H9 (cell line): Measurements from ENCODE around the gene TBR1. TPM values are rescaled to one million over a fixed set of nuclear protein-coding genes. Genes with fewer than 3 reads are reported as not detected.

Experiments
- DNase-seq: peaks from one replicate; pipeline ENCODE4 v3.0.0-alpha.2; 2017
- H2AFZ ChIP-seq: one replicate; pipeline ENCODE4 v1.6.1; 2013; ENCODE audit warnings: mild to moderate bottlenecking, low read length, control low read depth, moderate library complexity
- H2AK5ac ChIP-seq: 2 replicates; pipeline ENCODE4 v1.6.1; 2013; ENCODE audit warnings: low read length, control low read depth, mixed read lengths; ENCODE audit not compliant: insufficient read length
- H2BK120ac ChIP-seq: one replicate; pipeline ENCODE4 v1.6.1; 2013; ENCODE audit warnings: low read depth, mild to moderate bottlenecking, low read length, control low read depth, inconsistent platforms; ENCODE audit not compliant: poor library complexity, severe bottlenecking
- H2BK12ac ChIP-seq: 2 replicates; pipeline ENCODE4 v1.6.1; 2013; ENCODE audit warnings: low read length, control low read depth, mixed read lengths, low read depth; ENCODE audit not compliant: insufficient read length
- H2BK15ac ChIP-seq: 2 replicates; pipeline ENCODE4 v1.6.1; 2013; ENCODE audit warnings: low read depth, low read length, control low read depth
- H2BK20ac ChIP-seq: one replicate; pipeline ENCODE4 v1.6.1; 2013; ENCODE audit warnings: low read depth, mild to moderate bottlenecking, low read length, control low read depth, inconsistent platforms; ENCODE audit not compliant: poor library complexity, severe bottlenecking
- H2BK5ac ChIP-seq: 2 replicates; pipeline ENCODE4 v1.6.1; 2013; ENCODE audit warnings: low read length, control low read depth, mixed read lengths; ENCODE audit not compliant: insufficient read length
- H3K14ac ChIP-seq: 2 replicates; pipeline ENCODE4 v1.6.1; 2013; ENCODE audit warnings: low read length, control low read depth; ENCODE audit not compliant: insufficient read depth
- H3K18ac ChIP-seq: 2 replicates; pipeline ENCODE4 v1.6.1; 2013; ENCODE audit warnings: low read depth, mild to moderate bottlenecking, mixed read lengths, low read length, control low read depth; ENCODE audit not compliant: insufficient read length
- H3K23ac ChIP-seq: 2 replicates; pipeline ENCODE4 v1.6.1; 2013; ENCODE audit warnings: low read length, control low read depth, mixed read lengths, low read depth; ENCODE audit not compliant: insufficient read length
- H3K23me2 ChIP-seq: 2 replicates; pipeline ENCODE4 v1.6.1; 2013; ENCODE audit warnings: low read depth, mild to moderate bottlenecking, mixed read lengths, low read length, control low read depth; ENCODE audit not compliant: insufficient read length, poor library complexity, severe bottlenecking
- H3K27ac ChIP-seq: 2 replicates; pipeline ENCODE4 v1.5.1; 2013; ENCODE audit warnings: low read length, control low read depth, mixed read lengths, low read depth; ENCODE audit not compliant: insufficient read length
- H3K27me3 ChIP-seq: 2 replicates; pipeline ENCODE4 v1.6.1; 2013; ENCODE audit warnings: low read length, control low read depth, inconsistent platforms; ENCODE audit not compliant: insufficient read depth
- H3K4ac ChIP-seq: 2 replicates; pipeline ENCODE4 v1.6.1; 2013; ENCODE audit warnings: low read depth, mild to moderate bottlenecking, control low read depth, inconsistent platforms, low read length, moderate library complexity
- H3K4me1 ChIP-seq: 2 replicates; pipeline ENCODE4 v1.6.1; 2013; ENCODE audit warnings: low read length, control low read depth, inconsistent platforms; ENCODE audit not compliant: insufficient read depth
- H3K4me2 ChIP-seq: 2 replicates; pipeline ENCODE4 v1.6.1; 2013; ENCODE audit warnings: low read length, control low read depth, mixed read lengths; ENCODE audit not compliant: insufficient read length, insufficient read depth
- H3K56ac ChIP-seq: 2 replicates; pipeline ENCODE4 v1.6.1; 2013; ENCODE audit warnings: low read depth, mild to moderate bottlenecking, mixed read lengths, low read length, control low read depth; ENCODE audit not compliant: insufficient read length
- H3K79me1 ChIP-seq: 2 replicates; pipeline ENCODE4 v1.6.1; 2013; ENCODE audit warnings: low read depth, mild to moderate bottlenecking, moderate library complexity, low read length, control low read depth, inconsistent platforms; ENCODE audit not compliant: insufficient read depth, poor library complexity, severe bottlenecking
- H3K79me2 ChIP-seq: 2 replicates; pipeline ENCODE4 v1.6.1; 2013; ENCODE audit warnings: low read length, control low read depth, inconsistent platforms; ENCODE audit not compliant: insufficient read depth
- H3K9ac ChIP-seq: 2 replicates; pipeline ENCODE4 v1.6.1; 2013; ENCODE audit warnings: low read length, control low read depth, mixed read lengths; ENCODE audit not compliant: insufficient read length; ENCODE audit errors: extremely low read depth
- H3K9me3 ChIP-seq: one replicate; pipeline ENCODE4 v1.6.1; 2013; ENCODE audit warnings: low read depth, low read length, inconsistent platforms; ENCODE audit not compliant: control insufficient read depth
- H3T11ph ChIP-seq: one replicate; pipeline ENCODE4 v1.6.1; 2013; ENCODE audit warnings: mild to moderate bottlenecking, low read length, control low read depth, inconsistent platforms
- H4K20me1 ChIP-seq: one replicate; pipeline ENCODE4 v1.6.1; 2013; ENCODE audit not compliant: control insufficient read depth, insufficient read length, insufficient read depth
- H4K5ac ChIP-seq: 2 replicates; pipeline ENCODE4 v1.6.1; 2013; ENCODE audit warnings: low read depth, mild to moderate bottlenecking, mixed read lengths, low read length, control low read depth; ENCODE audit not compliant: insufficient read length
- H4K8ac ChIP-seq: replicated peaks from 2 replicates; pipeline ENCODE4 v1.6.1; 2013; ENCODE audit warnings: low read length, control low read depth, mixed read lengths, low read depth; ENCODE audit not compliant: insufficient read length
- H4K91ac ChIP-seq: 2 replicates; pipeline ENCODE4 v1.6.1; 2013; ENCODE audit warnings: low read depth, mild to moderate bottlenecking, moderate library complexity, mixed read lengths, low read length, control low read depth; ENCODE audit not compliant: insufficient read length
- H3K27ac Mint-ChIP-seq, 3 experiments: 2 replicates in 2 of 3; 3 replicates in 1 of 3; pipeline ENCODE4 v1.8.0; 2020 to 2021; ENCODE audit warnings: mixed read lengths in 3 of 3, mild to moderate bottlenecking in 1 of 3, moderate library complexity in 1 of 3
- H3K27me3 Mint-ChIP-seq: 2 replicates; pipeline ENCODE4 v1.8.0; 2021; ENCODE audit warnings: low read depth, mild to moderate bottlenecking, moderate library complexity, mixed read lengths
- H3K36me3 Mint-ChIP-seq, 3 experiments: 2 replicates in 2 of 3; 3 replicates in 1 of 3; pipeline ENCODE4 v1.8.0; 2020 to 2021; ENCODE audit warnings: low read depth in 3 of 3, mixed read lengths in 3 of 3; ENCODE audit not compliant: insufficient read depth in 1 of 3
- H3K4me1 Mint-ChIP-seq, 2 experiments: 2 replicates each; pipeline ENCODE4 v1.8.0; 2020; ENCODE audit warnings: mixed read lengths in 2 of 2
- H3K4me3 Mint-ChIP-seq, 2 experiments: 2 replicates in 1 of 2; 3 replicates in 1 of 2; pipeline ENCODE4 v1.8.0; 2020 to 2021; ENCODE audit warnings: mild to moderate bottlenecking in 2 of 2, mixed read lengths in 2 of 2, moderate library complexity in 1 of 2
- H3K9me3 Mint-ChIP-seq, 2 experiments: 2 replicates in 1 of 2; 3 replicates in 1 of 2; pipeline ENCODE4 v1.8.0; 2020; ENCODE audit warnings: mild to moderate bottlenecking in 2 of 2, mixed read lengths in 2 of 2, moderate library complexity in 1 of 2
- WGBS: extraction: QIAGEN DNeasy Blood & Tissue Kit; methylation state at CpG from one replicate; pipeline ENCODE4 v1.1.7; 2013; ENCODE audit warnings: missing lambda C conversion rate, low lambda C conversion rate, mixed read lengths; ENCODE audit not compliant: insufficient read length; ENCODE audit errors: extremely low coverage; 5-methylcytosine and 5-hydroxymethylcytosine counted together
- total RNA-seq: library from RNA; stranded (reverse); gene quantifications from 2 replicates; pipeline ENCODE4 v1.2.1, GENCODE V29; 2021
- TF ChIP-seq, protein P1 (sequence below): fragments of 200-600 bp; sonication (generic); conservative IDR thresholded peaks from 3 replicates; pipeline ENCODE4 v1.8.0; 2021; ENCODE audit warnings: antibody characterized with exemption, mild to moderate bottlenecking

TBR1 gene
- total RNA-seq, 1 experiment from 2014 or later, result 0.24 TPM

DNA sequence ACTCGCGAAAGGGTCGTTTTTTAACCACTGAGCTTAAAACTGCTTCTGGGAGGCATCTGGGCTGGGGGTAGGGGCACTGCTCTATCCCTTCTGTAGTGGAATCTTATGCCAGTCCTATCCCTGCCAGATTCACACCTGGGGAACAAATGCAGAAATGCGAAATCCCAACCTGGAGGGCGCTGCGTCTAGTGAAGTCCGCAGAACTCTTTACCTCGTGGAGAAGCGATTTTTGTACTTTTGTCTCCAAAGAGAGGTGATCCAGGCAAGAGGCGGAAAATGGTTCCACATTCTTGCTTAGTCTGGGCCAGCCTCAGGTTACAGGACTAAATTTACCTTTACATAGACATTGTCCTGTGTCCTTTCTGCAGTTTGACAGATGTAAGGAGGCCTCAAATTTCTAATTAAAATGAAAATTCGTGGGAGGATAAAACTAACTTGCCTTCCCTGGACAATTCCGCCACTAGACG lies 10.4 kb downstream of the TBR1 start:
- Histone ChIP-seq H3K27ac (no peak overlapping the region), H2BK15ac (no peak overlapping the region), H3K4me2 (peak overlapping the region; percentile 65), H3K23ac (no peak overlapping the region), H4K20me1 (no peaks in the 10 kb centered on the region), H3K56ac (no peak overlapping the region), H4K8ac (no peak overlapping the region), H4K5ac (no peak overlapping the region), H2BK12ac (no peak overlapping the region), H4K91ac (no peak overlapping the region), H2BK5ac (no peak overlapping the region), H3K9ac (no peak overlapping the region), H2BK20ac (no peak overlapping the region), H2BK120ac (no peak overlapping the region), H3K9me3 (no peaks in the 10 kb centered on the region), H3K23me2 (peaks cover 19% of the 10 kb centered on the region), H3K14ac (no peak overlapping the region), H3K4ac (no peak overlapping the region), H3K4me1 (no peaks in the 10 kb centered on the region), H3K18ac (no peak overlapping the region), H2AFZ (no peak overlapping the region), H3K27me3 (peaks cover 74% of the 10 kb centered on the region), H3K79me2 (no peaks in the 10 kb centered on the region), H3K79me1 (no peaks in the 10 kb centered on the region), H2AK5ac (no peak overlapping the region), H3T11ph (no peak overlapping the region)
- TF ChIP-seq, protein P1, sequence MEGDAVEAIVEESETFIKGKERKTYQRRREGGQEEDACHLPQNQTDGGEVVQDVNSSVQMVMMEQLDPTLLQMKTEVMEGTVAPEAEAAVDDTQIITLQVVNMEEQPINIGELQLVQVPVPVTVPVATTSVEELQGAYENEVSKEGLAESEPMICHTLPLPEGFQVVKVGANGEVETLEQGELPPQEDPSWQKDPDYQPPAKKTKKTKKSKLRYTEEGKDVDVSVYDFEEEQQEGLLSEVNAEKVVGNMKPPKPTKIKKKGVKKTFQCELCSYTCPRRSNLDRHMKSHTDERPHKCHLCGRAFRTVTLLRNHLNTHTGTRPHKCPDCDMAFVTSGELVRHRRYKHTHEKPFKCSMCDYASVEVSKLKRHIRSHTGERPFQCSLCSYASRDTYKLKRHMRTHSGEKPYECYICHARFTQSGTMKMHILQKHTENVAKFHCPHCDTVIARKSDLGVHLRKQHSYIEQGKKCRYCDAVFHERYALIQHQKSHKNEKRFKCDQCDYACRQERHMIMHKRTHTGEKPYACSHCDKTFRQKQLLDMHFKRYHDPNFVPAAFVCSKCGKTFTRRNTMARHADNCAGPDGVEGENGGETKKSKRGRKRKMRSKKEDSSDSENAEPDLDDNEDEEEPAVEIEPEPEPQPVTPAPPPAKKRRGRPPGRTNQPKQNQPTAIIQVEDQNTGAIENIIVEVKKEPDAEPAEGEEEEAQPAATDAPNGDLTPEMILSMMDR, result peak; percentile 65
- H3K36me3 Mint-ChIP-seq, result no peaks in the 10 kb centered on the region
- WGBS, result no CpG with 5 or more reads among the region's 13 CpGs
- peaks cover 97% of the 10 kb centered on the region for H3K27me3 Mint-ChIP-seq
- H3K27ac Mint-ChIP-seq, result no peak overlapping the region; a peak in 1 of 7 replicates
- H3K4me3 Mint-ChIP-seq, result peak overlapping the region; percentile 26 to 72; a peak in 3 of 5 replicates
- H3K4me1 Mint-ChIP-seq, result peaks cover 21 to 35% of the 10 kb centered on the region in 2 experiments
- DNase-seq, result no peak
- H3K9me3 Mint-ChIP-seq, result peaks cover 0 to 6% of the 10 kb centered on the region in 2 experiments; a peak in 3 of 5 replicates
